Erythroblast (primary cell): Measurements from ENCODE around the gene LRRC30.

Source experiments
- GATA1 ChIP-seq: IDR thresholded peaks from 2 replicates; pipeline ENCODE4 v1.6.1; 2011; ENCODE audit warnings: low read depth, mild to moderate bottlenecking, control low read depth, low read length, moderate library complexity
- POLR2A ChIP-seq: IDR thresholded peaks from 2 replicates; pipeline ENCODE4 v1.6.1; 2011; ENCODE audit warnings: mild to moderate bottlenecking, low read length

DNA sequence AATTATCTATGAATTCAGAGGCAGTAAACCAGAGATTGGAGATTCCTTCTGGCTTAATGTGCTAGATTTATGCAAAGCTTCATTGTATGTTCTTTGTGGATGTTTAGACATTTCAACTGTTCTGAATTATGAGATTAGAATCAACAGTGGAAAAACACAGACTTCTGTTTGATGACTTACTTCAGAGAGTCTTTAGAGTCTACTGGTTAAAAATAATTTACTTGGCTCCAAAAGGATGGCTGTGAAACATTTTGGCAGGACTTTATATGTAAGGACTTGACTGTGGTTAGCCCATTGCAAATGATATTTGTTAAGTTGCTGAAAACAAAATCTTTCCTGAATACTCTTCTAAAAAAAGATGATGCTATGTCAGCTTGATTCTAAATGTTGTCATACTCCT lies 25.5 kb upstream of the LRRC30 start:
- TF ChIP-seq POLR2A = no peak
- no peak for TF ChIP-seq GATA1
